ENCODE measurements around the gene SELENON. TPM values are rescaled to one million over a fixed set of nuclear protein-coding genes. Genes with fewer than 3 reads are reported as not detected.

The SELENON gene
- total RNA-seq, 6 experiments from 2014 or later: 48.1 to 64.5 (median 58.8) TPM

DNA sequence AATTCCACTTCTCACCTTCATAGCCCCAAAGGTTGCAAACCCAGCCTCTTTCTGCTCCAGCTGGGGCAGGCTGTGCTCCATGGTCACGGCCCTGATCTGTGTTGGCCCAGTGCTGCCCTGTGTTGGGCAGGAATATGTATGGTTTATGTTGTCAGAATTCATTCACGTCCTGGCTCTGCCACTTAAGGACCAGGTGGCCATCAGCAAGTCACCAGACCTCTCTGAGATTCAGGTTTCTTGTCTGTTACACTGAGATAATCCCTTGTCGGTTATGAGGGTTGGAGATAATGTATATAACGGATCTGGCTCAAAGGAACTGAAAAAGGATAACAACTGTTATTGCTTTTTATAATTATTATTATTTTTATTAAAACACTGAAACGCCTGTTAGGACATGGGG lies 39.1 kb upstream of the SELENON start:
- DNase-seq: no peak
- H3K36me3 Mint-ChIP-seq (ENCODE audit: low read depth): no peaks in the 10 kb centered on the region
- no peak overlapping the region for H3K27ac Mint-ChIP-seq
- no peaks in the 10 kb centered on the region for H3K9me3 Mint-ChIP-seq
- H3K4me3 Mint-ChIP-seq: no peak overlapping the region
- peaks cover 4% of the 10 kb centered on the region; the same call in 1 of the 2 replicates for H3K4me1 Mint-ChIP-seq (ENCODE audit: low read depth)
- TF ChIP-seq, protein P1, sequence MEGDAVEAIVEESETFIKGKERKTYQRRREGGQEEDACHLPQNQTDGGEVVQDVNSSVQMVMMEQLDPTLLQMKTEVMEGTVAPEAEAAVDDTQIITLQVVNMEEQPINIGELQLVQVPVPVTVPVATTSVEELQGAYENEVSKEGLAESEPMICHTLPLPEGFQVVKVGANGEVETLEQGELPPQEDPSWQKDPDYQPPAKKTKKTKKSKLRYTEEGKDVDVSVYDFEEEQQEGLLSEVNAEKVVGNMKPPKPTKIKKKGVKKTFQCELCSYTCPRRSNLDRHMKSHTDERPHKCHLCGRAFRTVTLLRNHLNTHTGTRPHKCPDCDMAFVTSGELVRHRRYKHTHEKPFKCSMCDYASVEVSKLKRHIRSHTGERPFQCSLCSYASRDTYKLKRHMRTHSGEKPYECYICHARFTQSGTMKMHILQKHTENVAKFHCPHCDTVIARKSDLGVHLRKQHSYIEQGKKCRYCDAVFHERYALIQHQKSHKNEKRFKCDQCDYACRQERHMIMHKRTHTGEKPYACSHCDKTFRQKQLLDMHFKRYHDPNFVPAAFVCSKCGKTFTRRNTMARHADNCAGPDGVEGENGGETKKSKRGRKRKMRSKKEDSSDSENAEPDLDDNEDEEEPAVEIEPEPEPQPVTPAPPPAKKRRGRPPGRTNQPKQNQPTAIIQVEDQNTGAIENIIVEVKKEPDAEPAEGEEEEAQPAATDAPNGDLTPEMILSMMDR (IDR thresholded peaks at IDR 0.05): no peak
- peaks cover 44% of the 10 kb centered on the region for H3K27me3 Mint-ChIP-seq (ENCODE audit: insufficient read depth)

GRCh38 chr1:25763493-25763892 lies 36.5 kb upstream of the SELENON start:
- H3K4me1 Mint-ChIP-seq (ENCODE audit: low read depth): peaks cover 4% of the 10 kb centered on the region; the same call in 1 of the 2 replicates
- TF ChIP-seq, protein P1 (IDR thresholded peaks at IDR 0.05): no peak
- H3K36me3 Mint-ChIP-seq (ENCODE audit: low read depth): no peaks in the 10 kb centered on the region
- no peak overlapping the region for H3K27ac Mint-ChIP-seq
- no peaks in the 10 kb centered on the region for H3K9me3 Mint-ChIP-seq
- H3K4me3 Mint-ChIP-seq: no peak overlapping the region
- no peak for DNase-seq
- H3K27me3 Mint-ChIP-seq (ENCODE audit: insufficient read depth): peaks cover 19% of the 10 kb centered on the region

- TF ChIP-seq, protein P1 (IDR thresholded peaks at IDR 0.05): no peak
- peaks cover 4% of the 10 kb centered on the region; the same call in 1 of the 2 replicates for H3K4me1 Mint-ChIP-seq (ENCODE audit: low read depth)
- no peaks in the 10 kb centered on the region for H3K36me3 Mint-ChIP-seq (ENCODE audit: low read depth)
- H3K9me3 Mint-ChIP-seq: no peaks in the 10 kb centered on the region
- H3K27me3 Mint-ChIP-seq (ENCODE audit: insufficient read depth): peaks cover 15% of the 10 kb centered on the region
- H3K27ac Mint-ChIP-seq: no peak overlapping the region
- DNase-seq: no peak
- no peak overlapping the region for H3K4me3 Mint-ChIP-seq
Measured at GRCh38 chr1:25765136-25765922, 34.7 kb upstream of the SELENON start.

DNA sequence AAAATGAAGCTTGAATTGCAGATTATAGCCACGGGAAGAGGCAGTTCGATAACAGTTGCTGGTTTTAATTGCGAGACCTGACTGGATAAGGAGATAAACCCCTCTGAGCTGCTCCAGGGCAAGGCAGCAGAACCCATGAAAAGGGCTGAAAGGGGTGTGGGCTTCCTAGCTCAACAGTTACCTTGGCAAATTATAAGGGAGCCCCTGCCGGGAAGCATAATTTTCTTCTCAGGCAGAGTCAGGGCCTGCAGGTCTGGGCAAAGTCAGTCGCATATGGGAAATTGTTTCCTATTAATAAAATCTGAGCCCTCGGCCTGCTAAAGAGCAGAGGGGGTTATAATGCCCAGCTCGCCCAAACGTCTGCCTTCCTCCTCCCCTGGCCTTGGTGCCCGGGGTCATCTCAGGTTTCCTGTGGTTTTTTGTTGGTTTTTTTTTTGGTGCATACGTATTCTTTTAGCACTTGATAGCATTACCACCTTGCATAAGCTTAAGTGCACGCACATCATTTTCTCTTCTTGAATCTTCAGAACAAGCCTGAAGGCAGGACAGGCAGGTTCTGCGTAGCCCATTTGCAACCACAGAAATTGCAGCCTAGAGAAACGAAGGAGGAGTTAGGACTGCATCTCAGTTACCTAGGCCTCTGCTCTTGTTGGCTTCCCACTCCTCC lies 33.9 kb upstream of the SELENON start:
- Mint-ChIP-seq H3K4me1 (ENCODE audit: low read depth) (peaks cover 4% of the 10 kb centered on the region; the same call in 1 of the 2 replicates), H3K9me3 (no peaks in the 10 kb centered on the region), H3K36me3 (ENCODE audit: low read depth) (no peaks in the 10 kb centered on the region), H3K4me3 (no peak overlapping the region), H3K27me3 (ENCODE audit: insufficient read depth) (peaks cover 9% of the 10 kb centered on the region), H3K27ac (no peak overlapping the region)
- no peak for DNase-seq
- TF ChIP-seq, protein P1 (IDR thresholded peaks at IDR 0.05): no peak

DNA sequence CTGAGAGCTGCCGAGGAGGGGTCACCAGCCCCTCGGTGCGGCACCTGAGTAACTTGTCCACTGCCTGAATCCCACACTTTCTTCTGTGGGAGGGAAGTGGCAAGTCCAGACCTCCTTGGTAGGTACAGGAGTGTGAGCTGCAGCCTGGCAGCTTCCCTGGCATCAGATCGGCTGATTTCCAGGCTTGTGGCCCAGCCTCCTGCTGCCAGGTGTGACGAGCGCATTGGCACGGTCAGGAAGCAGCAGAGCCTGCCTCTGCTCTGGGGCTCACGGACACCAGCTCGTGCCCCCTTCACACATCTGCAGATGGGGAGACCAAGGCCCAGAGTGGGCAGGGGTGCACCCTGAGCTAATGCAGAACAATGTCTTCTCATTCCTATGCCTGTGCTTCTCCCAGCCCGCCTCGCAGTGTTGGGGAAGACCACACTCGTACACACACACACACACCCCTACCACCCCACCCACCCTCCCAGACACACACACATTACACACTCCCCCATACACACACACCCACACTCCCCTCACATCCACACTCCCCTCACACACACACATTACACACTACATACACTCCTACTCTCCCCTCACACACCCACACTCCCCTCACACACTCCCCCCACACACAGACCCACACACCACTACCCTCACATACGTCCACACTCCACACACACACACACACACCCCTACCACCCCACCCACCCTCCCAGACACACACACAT lies 33.1 kb upstream of the SELENON start:
- no peaks in the 10 kb centered on the region for H3K36me3 Mint-ChIP-seq (ENCODE audit: low read depth)
- H3K4me3 Mint-ChIP-seq: no peak overlapping the region
- TF ChIP-seq, protein P1 (IDR thresholded peaks at IDR 0.05): no peak
- H3K9me3 Mint-ChIP-seq: no peaks in the 10 kb centered on the region
- no peak for DNase-seq
- peaks cover 4% of the 10 kb centered on the region; the same call in 1 of the 2 replicates for H3K4me1 Mint-ChIP-seq (ENCODE audit: low read depth)
- peaks cover 11% of the 10 kb centered on the region for H3K27me3 Mint-ChIP-seq (ENCODE audit: insufficient read depth)
- no peak overlapping the region for H3K27ac Mint-ChIP-seq

Data from HFFc6 (cell line).